Renal pelvis (tissue), 4 donors: ENCODE measurements around the gene ARL3. TPM values are rescaled to one million over a fixed set of nuclear protein-coding genes. Genes with fewer than 3 reads are reported as not detected.
"Not testable (repeated sequence)": the region's sequence is repeated elsewhere in the genome, so short reads cannot be mapped to it uniquely, and the experiment has no call there.

ENCODE experiments used
- DNase-seq: peaks from one replicate; pipeline ENCODE4 v3.0.0-alpha.2; 2013
- polyA plus RNA-seq, 3 donors: library from polyadenylated mRNA; unstranded; fragments of 120-200 nt; gene quantifications; one replicate each; pipeline ENCODE4 v1.2.1, GENCODE V29; 2013; ENCODE audit not compliant: insufficient read length in 3 of 3

ARL3 gene
- polyA plus RNA-seq, 3 donors, result 30.5 to 31.3 (median 30.9) TPM

DNA sequence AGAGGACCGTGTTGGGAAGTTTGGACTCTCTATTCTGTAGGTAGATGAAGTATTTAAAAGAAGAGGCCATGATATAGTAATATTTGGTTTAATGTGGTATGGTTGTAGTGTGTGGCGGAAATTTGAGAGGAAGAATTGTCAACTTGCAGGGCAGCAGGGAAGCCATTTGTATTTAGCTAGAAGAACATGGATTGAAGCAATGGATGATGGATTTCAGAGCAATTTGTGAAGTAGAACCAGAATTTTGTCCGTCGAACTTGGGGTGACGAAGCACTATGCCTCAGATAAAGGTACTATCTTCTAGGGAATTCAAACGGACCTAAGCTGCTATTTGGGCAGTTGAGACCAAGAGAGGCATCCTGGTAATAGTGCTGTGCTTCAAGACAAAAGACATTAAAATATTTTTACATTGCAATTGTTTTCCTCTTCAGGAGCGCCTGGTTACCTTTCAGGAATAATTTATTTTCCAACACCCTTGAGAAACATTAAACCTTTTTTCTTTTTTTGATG lies 28.9 kb upstream of the ARL3 start:
- no peak for DNase-seq

DNA sequence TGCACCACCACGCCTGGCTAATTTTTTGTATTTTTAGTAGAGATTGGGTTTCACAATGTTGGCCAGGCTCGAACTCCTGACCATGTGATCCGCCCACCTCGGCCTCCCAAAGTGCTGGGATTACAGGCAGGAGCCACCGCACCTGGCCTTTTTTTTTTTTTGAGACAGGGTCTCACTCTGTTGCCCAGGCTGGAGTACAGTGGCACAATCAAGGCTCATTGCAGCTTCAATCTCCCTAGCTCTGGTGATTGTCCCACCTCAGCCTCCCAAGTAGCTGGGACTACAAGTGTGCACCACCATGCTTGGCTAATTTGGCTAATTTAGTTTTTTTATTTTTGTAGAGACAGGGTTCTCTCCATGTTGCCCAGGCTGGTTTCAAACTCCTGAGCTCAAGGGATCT lies 28.1 kb upstream of the ARL3 start:
- not testable (repeated sequence) for DNase-seq

DNA sequence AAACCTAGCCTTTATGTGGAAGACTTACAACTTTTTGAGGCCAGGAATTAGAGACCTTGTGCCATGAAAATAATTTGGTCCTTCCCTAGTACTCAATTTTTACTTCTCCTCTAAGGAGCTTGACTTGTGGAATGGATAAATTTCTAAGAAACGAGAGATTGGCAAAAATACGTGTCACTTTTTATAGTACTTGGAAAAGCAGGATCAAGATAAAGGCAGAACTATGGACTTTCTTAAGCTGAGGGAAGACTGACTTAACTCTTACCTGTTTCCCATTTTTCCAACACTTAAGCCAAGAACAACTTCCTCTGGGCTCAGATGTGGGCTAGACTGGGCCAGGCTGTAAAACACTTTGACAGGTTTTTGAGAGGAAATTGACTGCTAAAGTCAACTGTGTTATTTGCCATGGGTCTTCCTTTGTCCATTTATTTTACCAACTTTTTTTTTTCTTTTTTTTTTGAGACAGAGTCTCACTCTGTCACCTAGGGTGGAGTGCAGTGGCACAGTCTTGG lies 27.6 kb upstream of the ARL3 start:
- no peak for DNase-seq

DNA sequence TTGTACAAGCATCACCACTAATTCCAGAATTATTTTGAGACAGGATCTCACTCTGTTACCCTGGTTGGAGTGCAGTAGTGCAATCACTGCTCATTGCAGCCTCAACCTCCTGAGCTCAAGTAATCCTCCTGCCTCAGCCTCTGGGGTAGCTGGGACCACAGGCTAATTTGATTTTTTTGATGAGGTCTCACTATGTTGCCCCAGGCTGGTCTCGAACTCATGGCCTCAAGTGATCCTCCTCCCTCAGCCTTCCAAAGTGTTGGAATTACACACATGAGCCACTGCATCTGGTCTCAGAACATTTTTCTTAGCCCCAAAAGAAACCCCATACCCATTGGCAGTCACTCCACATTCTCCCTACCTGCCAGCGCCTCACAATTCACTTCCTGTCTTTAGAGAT lies 26.0 kb upstream of the ARL3 start:
- DNase-seq, result no peak

DNA sequence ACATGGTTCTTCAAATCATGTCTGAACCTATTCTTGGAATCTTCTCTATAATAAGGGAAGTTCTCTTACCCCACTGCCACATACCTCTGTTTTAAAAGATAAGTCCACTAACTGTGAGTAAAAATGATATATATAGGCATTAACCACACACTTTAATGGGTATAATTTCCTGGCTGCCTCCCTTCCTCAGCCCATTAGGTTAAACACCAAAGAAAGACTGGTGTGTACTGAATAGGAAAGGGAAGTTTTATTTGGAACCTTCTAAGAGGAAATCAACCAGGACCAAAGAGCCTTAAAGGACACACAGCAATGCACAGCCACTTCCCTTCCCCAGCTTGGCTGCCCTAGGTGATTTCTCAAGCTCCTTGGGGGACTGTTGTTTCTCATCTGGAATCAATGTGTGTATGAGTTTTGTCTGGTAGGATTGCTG lies 24.5 kb upstream of the ARL3 start:
- no peak for DNase-seq

DNA sequence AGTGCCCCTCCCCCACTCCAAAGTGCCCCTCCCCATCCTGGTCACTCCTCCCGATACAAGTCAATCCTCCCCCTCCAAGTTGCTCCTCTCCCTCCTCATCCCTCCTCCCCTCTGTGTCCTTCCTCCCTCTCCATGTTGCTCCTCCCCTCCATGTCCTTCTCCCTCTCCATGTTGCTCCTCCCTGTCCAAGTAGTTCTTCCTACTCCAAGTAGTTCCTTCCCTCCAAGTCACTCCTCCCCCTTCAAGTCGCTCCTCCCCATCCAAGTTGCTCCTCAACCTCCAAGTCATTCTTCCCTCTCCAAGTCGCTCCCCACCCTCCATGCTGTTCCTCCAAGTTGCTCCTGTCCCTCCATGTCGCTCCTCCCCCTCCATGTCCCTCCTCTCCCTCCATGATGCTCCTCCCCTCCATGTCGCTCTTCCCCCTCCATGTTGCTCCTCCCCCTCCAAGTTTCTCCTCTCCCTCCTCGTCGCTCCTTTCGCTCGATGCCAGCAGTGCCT lies 20.9 kb upstream of the ARL3 start:
- DNase-seq, result no peak

DNA sequence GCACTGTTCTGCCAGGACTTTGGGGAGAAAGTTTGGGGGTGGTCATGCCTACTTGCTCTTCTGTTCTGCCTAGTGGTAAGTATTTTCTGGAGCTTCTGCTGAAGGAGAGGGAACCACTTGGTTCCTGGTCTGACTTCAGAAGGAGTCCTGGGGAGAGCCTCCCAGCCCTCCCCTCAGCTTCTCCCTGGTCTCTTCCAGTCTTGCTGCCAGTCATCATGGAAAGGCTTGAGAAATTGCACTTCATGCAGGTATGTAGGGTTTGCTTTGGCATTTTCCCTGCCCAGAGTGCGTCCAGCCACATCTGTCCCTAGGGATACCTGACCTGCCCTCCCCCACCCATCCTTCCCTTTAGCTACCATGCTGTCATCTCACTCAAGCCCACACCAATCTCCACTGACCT lies 18.5 kb upstream of the ARL3 start:
- no peak for DNase-seq

DNA sequence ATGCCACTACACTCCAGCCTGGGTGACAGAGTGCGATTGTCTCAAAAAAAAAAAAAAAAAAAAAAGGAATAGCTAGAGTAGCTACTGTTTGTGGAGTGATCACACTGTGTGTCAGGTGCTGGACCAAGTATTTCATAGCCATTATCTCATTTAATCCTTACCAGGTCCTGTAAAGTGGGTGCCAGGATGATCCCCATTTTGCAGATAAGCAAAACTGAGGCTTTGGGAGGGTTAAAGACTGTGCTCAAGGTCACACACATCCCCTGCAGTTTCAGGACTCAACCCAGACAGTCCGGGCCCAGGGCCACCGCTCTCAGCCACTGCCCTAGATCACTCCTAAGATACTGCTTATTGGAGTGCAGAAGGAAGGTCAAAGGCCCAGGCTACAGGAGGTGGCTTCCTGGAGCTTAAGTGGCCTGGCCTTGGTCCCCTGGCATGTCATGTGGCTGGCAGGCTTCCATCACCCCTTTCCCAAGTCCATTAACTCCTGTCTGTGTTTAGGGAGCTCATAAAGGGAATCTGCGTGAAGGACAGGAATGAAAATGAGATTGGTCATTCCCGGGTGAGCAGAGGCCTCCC lies 17.1 kb upstream of the ARL3 start:
- no peak for DNase-seq

DNA sequence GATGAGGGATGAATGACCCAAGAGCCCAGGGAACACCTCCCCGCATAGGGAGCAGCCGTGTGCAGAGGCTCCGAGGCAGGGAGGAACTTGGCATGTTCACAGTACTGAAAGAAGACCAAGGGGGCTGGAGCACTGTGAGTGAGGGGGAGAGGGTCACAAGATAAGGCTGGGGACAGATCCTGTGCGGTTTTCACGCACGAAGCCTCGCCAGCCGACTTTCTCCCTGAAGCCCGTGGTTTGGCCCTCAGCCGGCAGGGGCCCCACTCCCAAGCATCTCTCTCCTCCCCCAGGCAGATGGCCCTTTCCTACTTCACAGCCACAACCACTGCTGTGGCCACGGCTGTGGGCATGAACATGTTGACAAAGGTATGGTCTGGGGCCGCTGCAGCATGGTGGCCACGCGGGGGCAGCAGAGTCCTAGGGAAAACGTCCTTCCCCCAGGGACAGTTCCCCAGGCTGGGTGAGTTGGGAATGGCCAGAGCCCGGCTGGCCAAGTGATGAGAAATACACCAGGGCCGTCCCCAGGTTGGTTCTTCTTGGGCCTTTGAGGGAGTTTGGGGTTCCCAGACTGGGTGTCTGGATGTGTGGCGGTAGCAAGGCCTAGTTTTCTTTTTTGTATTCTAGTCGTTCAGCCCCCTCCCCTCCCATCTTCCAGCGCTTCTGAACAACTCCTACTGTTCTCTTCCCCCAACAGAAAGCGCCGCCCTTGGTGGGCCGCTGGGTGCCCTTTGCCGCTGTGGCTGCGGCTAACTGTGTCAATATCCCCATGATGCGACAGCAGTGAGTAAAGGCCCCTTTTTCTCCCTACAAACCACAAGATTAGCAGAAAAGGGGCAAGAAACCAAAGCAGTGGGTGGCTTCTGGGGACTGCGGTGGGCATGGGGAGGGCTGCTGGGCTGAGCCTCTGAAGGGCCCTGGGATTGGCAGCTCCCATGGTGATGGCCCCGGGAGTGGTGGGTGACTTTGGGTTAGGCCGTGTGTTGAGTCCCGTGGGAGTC lies 15.1 kb upstream of the ARL3 start:
- peak; percentile 71 for DNase-seq

DNA sequence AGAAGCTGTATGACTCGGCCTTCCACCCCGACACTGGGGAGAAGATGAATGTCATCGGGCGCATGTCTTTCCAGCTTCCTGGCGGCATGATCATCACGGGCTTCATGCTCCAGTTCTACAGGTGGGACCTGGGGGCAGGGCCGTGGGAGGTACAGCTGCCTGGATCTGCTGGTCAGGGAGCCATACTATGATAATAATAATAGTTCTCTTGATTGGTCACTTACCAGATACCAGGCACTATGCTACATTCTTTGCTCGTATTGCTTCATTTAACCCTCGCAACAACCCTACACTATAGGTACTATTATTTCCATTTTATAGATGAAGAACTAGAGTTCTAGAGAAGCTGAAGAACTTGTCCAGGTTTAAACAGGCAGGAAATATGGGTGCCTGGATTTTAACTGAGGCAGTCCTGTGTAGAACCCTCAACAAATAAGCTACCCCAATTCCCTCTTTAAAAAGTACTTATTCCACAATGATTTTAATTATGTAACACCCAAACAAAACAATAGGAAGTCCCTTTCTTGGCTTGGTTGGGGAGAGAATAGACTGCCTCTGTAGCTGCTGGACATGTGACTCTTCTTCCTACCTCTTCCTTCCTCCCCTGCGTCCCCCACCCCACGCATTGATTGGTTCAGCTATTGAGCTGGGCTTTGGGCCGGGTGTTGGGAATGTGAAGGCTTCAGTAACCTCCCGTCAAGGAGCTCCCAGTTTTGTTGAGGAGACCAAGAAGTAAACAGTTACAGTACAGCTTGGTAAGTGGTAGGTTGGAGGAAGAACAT lies 13.0 kb upstream of the ARL3 start:
- DNase-seq, result no peak

DNA sequence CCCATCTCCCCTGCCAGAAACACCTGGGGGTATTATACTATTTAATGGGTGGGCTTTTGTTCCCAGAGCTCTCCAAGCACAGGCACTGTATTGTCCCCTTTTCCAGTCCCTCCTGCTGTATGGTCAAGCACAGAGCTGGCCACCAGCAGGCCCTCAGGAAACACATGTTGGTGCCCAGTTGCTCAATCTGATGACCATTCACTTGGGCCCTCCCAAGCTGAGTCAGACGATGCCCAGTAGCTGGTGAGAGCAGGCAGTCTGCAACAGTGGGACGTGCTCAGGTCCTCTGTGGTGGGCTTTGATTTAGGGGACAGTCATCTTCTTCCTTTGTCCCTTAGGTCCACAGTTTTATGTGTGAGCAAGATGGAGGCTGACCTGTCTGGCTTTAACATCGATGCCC lies 12.1 kb upstream of the ARL3 start:
- DNase-seq, result no peak

DNA sequence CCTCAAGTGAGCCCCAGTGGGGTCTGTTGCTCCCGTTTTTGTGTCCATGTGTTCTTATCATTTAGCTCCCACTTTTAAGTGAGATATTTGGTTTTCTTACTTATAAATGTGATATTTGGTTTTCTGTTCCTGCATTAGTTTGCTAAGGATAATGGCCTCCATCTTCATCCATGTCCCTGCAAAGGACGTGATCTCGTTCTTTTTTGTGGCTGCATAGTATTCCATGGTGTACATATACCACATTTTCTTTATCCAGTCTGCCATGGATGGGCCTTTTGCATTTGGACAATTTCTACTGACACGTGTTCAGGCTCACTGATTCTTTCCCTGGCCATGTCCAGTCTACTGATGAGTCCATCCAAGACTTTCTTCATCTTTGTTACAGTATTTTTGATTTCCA lies 9.8 kb upstream of the ARL3 start:
- DNase-seq, result no peak

DNA sequence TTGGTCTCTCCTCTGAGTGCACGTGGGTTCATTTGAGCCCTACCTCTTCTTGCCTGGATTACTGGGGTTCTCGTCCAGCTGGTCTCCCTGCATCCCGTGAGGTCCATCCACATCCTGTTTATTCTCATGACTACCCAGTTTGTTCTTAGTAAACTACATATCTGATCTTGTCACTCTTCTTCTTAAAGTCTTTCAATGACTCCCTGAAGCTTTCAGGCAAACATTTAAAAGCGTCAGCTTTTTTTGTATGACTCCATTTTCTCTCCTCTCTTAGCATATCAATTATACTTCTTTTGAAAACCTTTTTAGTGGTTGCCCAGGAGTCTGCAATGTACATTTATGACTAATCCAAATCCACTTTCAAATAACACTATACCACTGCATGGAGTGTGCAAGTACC lies 7.8 kb upstream of the ARL3 start:
- DNase-seq, result no peak

DNA sequence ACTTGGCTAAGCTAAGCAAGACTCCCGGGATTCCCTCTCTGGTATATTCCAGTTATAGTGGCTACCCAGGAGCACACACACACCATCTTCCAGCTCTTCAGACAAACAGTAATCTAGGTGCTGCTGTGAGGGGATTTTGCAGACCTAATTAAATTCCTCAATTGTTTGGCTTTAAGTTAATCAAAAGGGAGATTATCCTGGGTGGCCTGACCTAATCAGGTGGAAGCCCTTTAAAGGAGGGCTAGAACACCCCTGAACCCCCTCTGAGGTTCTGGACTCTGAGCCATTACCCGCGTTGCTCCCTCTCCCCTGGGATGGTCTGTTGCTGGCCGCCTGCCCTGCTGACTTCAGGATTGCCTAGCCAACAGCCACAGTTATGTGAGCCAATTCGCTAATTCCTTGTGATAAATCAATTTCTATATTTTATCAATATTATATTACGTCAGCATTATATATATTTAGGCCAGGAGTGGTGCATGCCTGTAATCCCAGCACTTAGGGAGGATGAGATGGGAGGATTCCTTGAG lies 6.6 kb upstream of the ARL3 start:
- no peak for DNase-seq

DNA sequence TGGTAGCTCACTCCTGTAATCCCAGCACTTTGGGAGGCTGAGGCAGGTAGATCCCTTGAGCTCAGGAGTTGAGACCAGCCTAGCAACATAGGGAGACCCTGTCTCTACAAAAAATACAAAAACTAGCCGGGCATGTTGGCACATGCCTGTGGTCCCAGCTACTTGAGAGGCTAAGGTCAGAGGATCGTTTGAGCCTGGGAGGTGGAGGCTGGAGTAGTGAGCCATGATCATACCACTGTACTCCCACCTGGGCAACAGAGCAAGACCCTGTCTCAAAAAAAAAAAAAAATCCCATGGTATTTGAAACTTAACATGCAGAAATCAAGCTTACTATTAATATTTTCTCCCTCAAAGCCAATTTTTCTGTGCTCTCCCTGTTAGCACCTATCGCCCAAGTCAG lies 6.1 kb upstream of the ARL3 start:
- no peak for DNase-seq

DNA sequence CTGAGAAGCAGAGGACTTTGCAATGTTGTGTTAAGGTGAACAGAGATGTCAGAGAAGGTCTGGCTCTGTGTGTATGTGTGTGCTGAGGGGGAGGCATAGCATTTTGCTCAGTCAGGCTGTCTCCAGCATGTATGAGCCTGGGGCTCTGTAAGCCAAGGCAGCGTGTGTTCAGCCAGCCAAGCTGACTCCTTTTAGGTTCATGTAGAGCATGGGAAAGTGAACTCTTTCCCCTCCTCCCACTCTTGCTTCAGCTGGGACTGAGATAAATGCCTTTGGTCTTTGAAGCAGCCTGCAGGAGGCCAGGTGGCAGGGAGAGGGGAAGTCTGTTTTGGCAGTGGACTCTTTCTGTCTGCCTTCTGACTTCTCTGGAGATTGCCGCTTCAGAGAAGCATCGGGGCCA lies 4.0 kb upstream of the ARL3 start:
- DNase-seq, result peak; percentile 78

DNA sequence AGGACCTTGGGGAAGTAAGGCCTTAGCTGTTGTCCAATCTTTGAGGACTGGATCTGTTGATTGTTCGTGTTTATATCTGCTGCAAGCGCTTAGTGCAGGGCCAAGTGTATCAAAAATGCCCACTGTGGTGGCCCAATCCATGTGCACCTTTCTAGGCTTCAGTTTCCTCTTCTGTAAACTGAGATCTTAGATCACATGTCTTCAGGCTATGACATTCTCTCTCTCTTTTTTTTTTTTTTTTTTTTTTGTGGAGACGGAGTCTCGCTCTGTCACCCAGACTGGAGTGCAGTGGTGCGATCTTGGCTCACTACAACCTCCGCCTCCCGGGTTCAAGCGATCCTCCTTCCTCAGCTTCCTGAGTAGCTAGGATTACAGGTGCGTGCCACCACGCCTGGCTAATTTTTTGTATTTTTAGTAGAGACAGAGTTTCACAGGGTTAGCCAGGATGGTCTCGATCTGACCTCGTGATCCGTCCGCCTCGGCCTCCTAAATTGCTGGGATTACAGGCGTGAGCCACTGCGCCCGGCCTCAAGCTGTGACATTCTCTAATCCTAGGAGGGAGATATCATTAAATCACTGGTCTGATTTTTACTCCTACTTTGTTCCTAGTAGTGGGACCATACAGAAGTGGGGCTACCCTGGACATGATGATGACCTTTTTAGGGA lies 2.8 kb upstream of the ARL3 start:
- not testable (repeated sequence) for DNase-seq

DNA sequence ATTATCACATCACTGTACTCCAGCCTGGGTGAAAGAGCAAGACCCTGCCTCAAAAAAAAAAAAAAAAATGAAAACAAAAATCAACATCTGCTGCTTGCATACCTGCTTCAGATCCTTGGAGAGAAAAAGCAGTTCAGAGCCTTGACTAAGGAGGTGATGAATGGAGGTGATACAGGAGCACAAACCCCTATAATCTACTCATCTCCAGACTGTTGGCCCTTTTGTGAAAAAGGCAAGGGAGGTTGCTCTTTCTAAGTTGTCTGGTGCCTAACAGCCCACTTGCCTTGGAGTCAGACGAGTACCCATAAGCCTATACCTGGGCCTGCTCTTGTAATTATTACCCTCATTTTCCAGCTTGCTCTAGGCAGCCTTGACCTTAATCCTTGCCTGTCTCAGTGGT lies 1.7 kb upstream of the ARL3 start:
- DNase-seq, result no peak

DNA sequence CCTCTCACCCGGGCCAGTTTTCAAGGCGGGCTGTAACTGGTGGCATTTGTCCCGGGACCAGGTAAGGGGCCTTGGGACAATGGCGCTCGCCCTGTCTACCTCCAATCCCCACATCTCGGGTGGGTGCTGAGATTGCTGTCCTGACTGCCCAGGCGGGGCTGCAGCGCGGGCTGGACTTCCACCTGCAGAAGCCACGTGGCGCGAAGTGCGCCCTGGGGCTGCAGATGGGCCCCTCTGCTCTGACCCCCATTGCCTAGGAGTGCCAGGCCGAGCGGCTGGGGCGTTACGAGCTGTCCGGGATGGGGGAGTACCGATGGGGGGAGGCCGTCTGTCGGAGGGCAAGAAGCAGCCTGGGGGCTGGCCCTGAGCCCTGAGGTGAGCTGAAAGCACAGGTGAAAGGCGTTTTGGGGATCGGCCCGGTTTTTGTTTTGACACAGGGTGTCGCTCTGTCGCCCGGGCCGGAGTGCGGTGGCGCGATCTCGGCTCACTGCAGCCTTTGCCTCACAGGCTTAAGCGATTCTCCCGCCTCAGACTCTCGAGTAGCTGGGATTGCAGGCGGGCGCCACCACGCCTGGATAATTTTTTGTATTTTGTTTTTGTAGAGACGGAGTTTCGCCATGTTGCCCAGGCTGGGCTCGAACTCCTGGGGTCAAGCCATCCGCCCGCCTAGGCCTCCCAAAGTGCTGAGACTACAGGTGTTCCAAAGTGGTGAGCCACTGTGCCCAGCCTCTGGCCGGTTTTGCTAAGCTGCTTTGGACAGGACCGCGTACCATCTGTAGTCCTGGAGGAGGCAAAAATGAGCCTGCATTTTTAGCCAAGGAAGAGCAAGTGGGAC lies 641 bp upstream of the ARL3 start, which contains the start of gene SFXN2:
Gene SFXN2, plus strand, starts transcription at position 16 of the 835 bp plus-strand sequence. CDS start 12,001 bp downstream, outside the sequence.
- no peak for DNase-seq

DNA sequence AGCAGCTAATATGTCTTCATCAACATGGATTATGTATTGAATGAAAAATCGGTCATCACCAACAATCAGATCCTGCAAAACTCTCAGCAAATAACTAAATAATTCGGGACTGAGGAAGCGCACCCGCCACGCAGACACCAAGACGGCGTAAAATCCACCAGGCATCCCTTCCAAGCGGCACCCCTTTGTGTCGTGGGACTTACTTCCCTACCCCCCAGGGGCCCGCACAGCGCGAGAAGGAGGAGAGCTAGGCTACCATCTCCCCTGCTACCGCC lies 721 bp downstream of the ARL3 start:
- no peak for DNase-seq
